Osteoblast (primary cell): ENCODE results near the gene PRR3. TPM values are rescaled to one million over a fixed set of nuclear protein-coding genes. Genes with fewer than 3 reads are reported as not detected.

Experiments
- DNase-seq: peaks from one replicate; pipeline ENCODE4 v3.0.0; 2011; ENCODE audit warnings: low spot score, mixed read lengths; ENCODE audit not compliant: insufficient read length; ENCODE audit errors: missing footprints
- H2AFZ ChIP-seq: 2 replicates; pipeline ENCODE4 v1.6.0; 2011; ENCODE audit warnings: mild to moderate bottlenecking, low read length
- H3K27ac ChIP-seq: 2 replicates; pipeline ENCODE4 v1.5.1; 2011; ENCODE audit warnings: mild to moderate bottlenecking, low read depth, low read length, moderate library complexity
- H3K27me3 ChIP-seq: 2 replicates; pipeline ENCODE4 v1.6.0; 2012; ENCODE audit warnings: mild to moderate bottlenecking, control low read depth, inconsistent platforms, low read length, moderate library complexity; ENCODE audit not compliant: insufficient read depth
- H3K36me3 ChIP-seq: 2 replicates; pipeline ENCODE4 v1.5.1; 2011; ENCODE audit warnings: mild to moderate bottlenecking, low read length, control low read depth, moderate library complexity; ENCODE audit not compliant: insufficient read depth
- H3K4me1 ChIP-seq: 2 replicates; pipeline ENCODE4 v1.5.1; 2011; ENCODE audit warnings: mild to moderate bottlenecking, low read length, control low read depth, moderate library complexity; ENCODE audit not compliant: insufficient read depth
- H3K4me2 ChIP-seq: 2 replicates; pipeline ENCODE4 v1.6.0; 2011; ENCODE audit warnings: mild to moderate bottlenecking, low read length; ENCODE audit not compliant: insufficient read depth
- H3K4me3 ChIP-seq: fragments of 200-600 bp; sonication (generic); 3 replicates; pipeline ENCODE4 v1.5.1; 2012; ENCODE audit warnings: mild to moderate bottlenecking, low read length, inconsistent platforms; ENCODE audit not compliant: insufficient read depth
- H3K79me2 ChIP-seq: 2 replicates; pipeline ENCODE4 v1.6.0; 2012; ENCODE audit warnings: mild to moderate bottlenecking, low read length, control low read depth, inconsistent platforms; ENCODE audit not compliant: insufficient read depth
- H3K9me3 ChIP-seq: 2 replicates; pipeline ENCODE4 v1.5.1; 2011; ENCODE audit warnings: low read depth, low read length, control low read depth
- H4K20me1 ChIP-seq: 2 replicates; pipeline ENCODE4 v1.6.0; 2012; ENCODE audit warnings: mild to moderate bottlenecking, low read length, control low read depth; ENCODE audit not compliant: insufficient read depth
- CTCF ChIP-seq: IDR thresholded peaks from 2 replicates; pipeline ENCODE4 v1.5.1; 2011; ENCODE audit warnings: mild to moderate bottlenecking, low read depth, low read length, moderate library complexity; ENCODE audit errors: extremely low read depth
- total RNA-seq: library from RNA; depleted of rRNA; stranded (reverse); fragments of >200 nt; gene quantifications from 2 replicates; pipeline ENCODE4 v1.2.3, GENCODE V29; 2012

Gene PRR3
- total RNA-seq, 1 donor: 7.2 TPM

GRCh38 chr6:30571762-30572082 lies 14.6 kb downstream of the PRR3 start:
- Histone ChIP-seq H3K79me2 (peaks cover 53% of the 10 kb centered on the region), H3K27me3 (no peaks in the 10 kb centered on the region), H3K27ac (peak overlapping the region; percentile 98), H4K20me1 (peaks cover 41% of the 10 kb centered on the region), H3K9me3 (no peaks in the 10 kb centered on the region), H3K36me3 (peaks cover under 1% of the 10 kb centered on the region), H3K4me1 (peaks cover 23% of the 10 kb centered on the region), H3K4me3 (peak overlapping the region; percentile 99), H2AFZ (peak overlapping the region; percentile 96), H3K4me2 (peak overlapping the region; percentile 96)
- DNase-seq: no peak
- TF ChIP-seq CTCF: no peak

GRCh38 chr6:30572148-30572547 lies 15.1 kb downstream of the PRR3 start:
- H3K4me1 ChIP-seq: peaks cover 23% of the 10 kb centered on the region
- H3K36me3 ChIP-seq: peaks cover 4% of the 10 kb centered on the region
- H3K79me2 ChIP-seq: peaks cover 56% of the 10 kb centered on the region
- TF ChIP-seq CTCF: no peak
- peak overlapping the region; percentile 98 for H3K27ac ChIP-seq
- H3K4me2 ChIP-seq: peak overlapping the region; percentile 96
- H3K4me3 ChIP-seq: peak overlapping the region; percentile 99
- H3K27me3 ChIP-seq: no peaks in the 10 kb centered on the region
- DNase-seq: no peak
- H2AFZ ChIP-seq: no peak overlapping the region
- H3K9me3 ChIP-seq: no peaks in the 10 kb centered on the region
- H4K20me1 ChIP-seq: peaks cover 45% of the 10 kb centered on the region

GRCh38 chr6:30573113-30573512 lies 16.0 kb downstream of the PRR3 start:
- no peak overlapping the region for H3K27ac ChIP-seq
- H3K79me2 ChIP-seq: peaks cover 63% of the 10 kb centered on the region
- H3K4me3 ChIP-seq: no peak overlapping the region
- TF ChIP-seq CTCF: no peak
- H4K20me1 ChIP-seq: peaks cover 51% of the 10 kb centered on the region
- no peaks in the 10 kb centered on the region for H3K9me3 ChIP-seq
- peak overlapping the region; percentile 96 for H3K4me2 ChIP-seq
- DNase-seq: peak; percentile 26
- no peak overlapping the region for H2AFZ ChIP-seq
- H3K27me3 ChIP-seq: no peaks in the 10 kb centered on the region
- peaks cover 23% of the 10 kb centered on the region for H3K4me1 ChIP-seq
- H3K36me3 ChIP-seq: peaks cover 14% of the 10 kb centered on the region

GRCh38 chr6:30578051-30578450 lies 21.0 kb downstream of the PRR3 start:
- H4K20me1 ChIP-seq: peaks cover 33% of the 10 kb centered on the region
- no peak overlapping the region for H3K4me2 ChIP-seq
- H3K27ac ChIP-seq: no peak overlapping the region
- peak; percentile 2 for DNase-seq
- TF ChIP-seq CTCF: no peak
- no peaks in the 10 kb centered on the region for H3K9me3 ChIP-seq
- H3K79me2 ChIP-seq: peaks cover 45% of the 10 kb centered on the region
- H3K4me3 ChIP-seq: no peak overlapping the region
- H3K4me1 ChIP-seq: peaks cover under 1% of the 10 kb centered on the region
- H2AFZ ChIP-seq: no peak overlapping the region
- H3K27me3 ChIP-seq: no peaks in the 10 kb centered on the region
- peaks cover 55% of the 10 kb centered on the region for H3K36me3 ChIP-seq
